Neuronal stem cell (in vitro differentiated cells): Measurements from ENCODE around the gene SEL1L2. TPM values are rescaled to one million over a fixed set of nuclear protein-coding genes. Genes with fewer than 3 reads are reported as not detected.

Source experiments
- DNase-seq: peaks from one replicate; pipeline ENCODE4 v3.0.0-alpha.2; 2013; ENCODE audit warnings: low spot score
- H2AFZ ChIP-seq: one replicate; pipeline ENCODE4 v1.6.1; 2013; ENCODE audit warnings: mild to moderate bottlenecking, low read length, inconsistent platforms
- H2AK5ac ChIP-seq: 2 replicates; pipeline ENCODE4 v1.6.1; 2013; ENCODE audit warnings: low read depth, mild to moderate bottlenecking, inconsistent platforms, low read length, moderate library complexity, mixed read lengths
- H2BK120ac ChIP-seq: 2 replicates; pipeline ENCODE4 v1.6.1; 2013; ENCODE audit warnings: low read depth, mild to moderate bottlenecking, inconsistent platforms, low read length, moderate library complexity, mixed read lengths
- H2BK12ac ChIP-seq: one replicate; pipeline ENCODE4 v1.6.1; 2013; ENCODE audit warnings: low read length, inconsistent platforms
- H2BK15ac ChIP-seq: 2 replicates; pipeline ENCODE4 v1.6.1; 2013; ENCODE audit warnings: mild to moderate bottlenecking, low read length, inconsistent platforms, mixed read lengths
- H2BK5ac ChIP-seq: one replicate; pipeline ENCODE4 v1.6.1; 2013; ENCODE audit warnings: inconsistent platforms, mild to moderate bottlenecking, low read length, moderate library complexity
- H3K14ac ChIP-seq: one replicate; pipeline ENCODE4 v1.6.1; 2013; ENCODE audit warnings: low read length, inconsistent platforms
- H3K18ac ChIP-seq: 2 replicates; pipeline ENCODE4 v1.6.1; 2013; ENCODE audit warnings: low read length, inconsistent platforms
- H3K23ac ChIP-seq: 2 replicates; pipeline ENCODE4 v1.6.1; 2013; ENCODE audit warnings: low read depth, mild to moderate bottlenecking, mixed read lengths, low read length, inconsistent platforms; ENCODE audit not compliant: poor library complexity
- H3K27ac ChIP-seq: replicated peaks from 3 replicates; pipeline ENCODE4 v1.5.1; 2013; ENCODE audit warnings: low read length, inconsistent platforms
- H3K27me3 ChIP-seq, 3 experiments: 2 replicates each; pipeline ENCODE4 v1.6.1; 2013; ENCODE audit warnings: low read length in 3 of 3, mild to moderate bottlenecking in 2 of 3, inconsistent platforms in 1 of 3, low read depth in 1 of 3, mixed read lengths in 1 of 3, moderate library complexity in 1 of 3; ENCODE audit not compliant: control insufficient read depth in 3 of 3, insufficient read depth in 3 of 3
- H3K36me3 ChIP-seq, 2 donors: replicated peaks in 1 of 2; 2 replicates each; pipeline ENCODE4 v1.6.1; 2013; ENCODE audit warnings: low read length in 2 of 2; ENCODE audit not compliant: control insufficient read depth in 2 of 2, insufficient read depth in 2 of 2
- H3K4ac ChIP-seq: 2 replicates; pipeline ENCODE4 v1.6.1; 2013; ENCODE audit warnings: inconsistent platforms, mild to moderate bottlenecking, low read length, moderate library complexity
- H3K4me1 ChIP-seq, 2 donors: 1 replicate in 1 of 2; 2 replicates in 1 of 2; pipeline ENCODE4 v1.6.1; 2013; ENCODE audit warnings: low read length in 2 of 2, low read depth in 1 of 2; ENCODE audit not compliant: control insufficient read depth in 2 of 2, insufficient read depth in 1 of 2
- H3K4me2 ChIP-seq: one replicate; pipeline ENCODE4 v1.6.1; 2013; ENCODE audit warnings: mild to moderate bottlenecking, low read length, inconsistent platforms; ENCODE audit not compliant: insufficient read depth, poor library complexity, severe bottlenecking
- H3K4me3 ChIP-seq, 2 donors: 2 replicates each; pipeline ENCODE4 v1.5.1; 2013; ENCODE audit warnings: low read length in 2 of 2, mild to moderate bottlenecking in 2 of 2, inconsistent platforms in 1 of 2, moderate library complexity in 1 of 2
- H3K79me1 ChIP-seq: one replicate; pipeline ENCODE4 v1.6.1; 2013; ENCODE audit warnings: low read depth, mild to moderate bottlenecking, inconsistent platforms, low read length, moderate library complexity
- H3K9ac ChIP-seq: one replicate; pipeline ENCODE4 v1.6.1; 2013; ENCODE audit warnings: mild to moderate bottlenecking, low read depth, low read length, inconsistent platforms; ENCODE audit not compliant: poor library complexity
- H3K9me3 ChIP-seq, 2 donors: replicated peaks in 1 of 2; 2 replicates each; pipeline versions ENCODE3 to v1.6.1; 2013; ENCODE audit warnings: low read length in 2 of 2, mild to moderate bottlenecking in 2 of 2, inconsistent platforms in 1 of 2, low read depth in 1 of 2, mixed read lengths in 1 of 2, moderate library complexity in 1 of 2; ENCODE audit not compliant: control insufficient read depth in 2 of 2, insufficient read depth in 1 of 2
- H4K8ac ChIP-seq: one replicate; pipeline ENCODE4 v1.6.1; 2013; ENCODE audit warnings: low read depth, mild to moderate bottlenecking, inconsistent platforms, low read length, moderate library complexity
- H4K91ac ChIP-seq: one replicate; pipeline ENCODE4 v1.6.1; 2013; ENCODE audit warnings: low read length, low read depth, mild to moderate bottlenecking, inconsistent platforms; ENCODE audit not compliant: poor library complexity
- WGBS, 2 donors: extraction: QIAGEN DNeasy Blood & Tissue Kit; methylation state at CpG; one replicate each; pipeline ENCODE4 v1.1.7; 2013; ENCODE audit warnings: missing lambda C conversion rate in 2 of 2, mixed read lengths in 1 of 2; ENCODE audit not compliant: insufficient read length in 2 of 2, insufficient replicate concordance in 1 of 2; ENCODE audit errors: extremely low coverage in 2 of 2; 5-methylcytosine and 5-hydroxymethylcytosine counted together
- polyA plus RNA-seq, 2 experiments: library from polyadenylated mRNA; stranded (reverse); fragments of 200-250 nt; gene quantifications; one replicate each; pipeline ENCODE4 v1.2.3, GENCODE V29; 2013

Gene SEL1L2, protein sequence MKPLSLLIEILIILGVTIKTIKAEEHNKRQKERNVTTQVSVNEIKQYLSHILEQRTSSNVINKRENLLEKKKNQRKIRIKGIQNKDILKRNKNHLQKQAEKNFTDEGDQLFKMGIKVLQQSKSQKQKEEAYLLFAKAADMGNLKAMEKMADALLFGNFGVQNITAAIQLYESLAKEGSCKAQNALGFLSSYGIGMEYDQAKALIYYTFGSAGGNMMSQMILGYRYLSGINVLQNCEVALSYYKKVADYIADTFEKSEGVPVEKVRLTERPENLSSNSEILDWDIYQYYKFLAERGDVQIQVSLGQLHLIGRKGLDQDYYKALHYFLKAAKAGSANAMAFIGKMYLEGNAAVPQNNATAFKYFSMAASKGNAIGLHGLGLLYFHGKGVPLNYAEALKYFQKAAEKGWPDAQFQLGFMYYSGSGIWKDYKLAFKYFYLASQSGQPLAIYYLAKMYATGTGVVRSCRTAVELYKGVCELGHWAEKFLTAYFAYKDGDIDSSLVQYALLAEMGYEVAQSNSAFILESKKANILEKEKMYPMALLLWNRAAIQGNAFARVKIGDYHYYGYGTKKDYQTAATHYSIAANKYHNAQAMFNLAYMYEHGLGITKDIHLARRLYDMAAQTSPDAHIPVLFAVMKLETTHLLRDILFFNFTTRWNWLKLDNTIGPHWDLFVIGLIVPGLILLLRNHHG
- polyA plus RNA-seq (2013, experiment 1 of 2): 0.31 TPM
- polyA plus RNA-seq (2013, experiment 2 of 2): 0.25 TPM

DNA sequence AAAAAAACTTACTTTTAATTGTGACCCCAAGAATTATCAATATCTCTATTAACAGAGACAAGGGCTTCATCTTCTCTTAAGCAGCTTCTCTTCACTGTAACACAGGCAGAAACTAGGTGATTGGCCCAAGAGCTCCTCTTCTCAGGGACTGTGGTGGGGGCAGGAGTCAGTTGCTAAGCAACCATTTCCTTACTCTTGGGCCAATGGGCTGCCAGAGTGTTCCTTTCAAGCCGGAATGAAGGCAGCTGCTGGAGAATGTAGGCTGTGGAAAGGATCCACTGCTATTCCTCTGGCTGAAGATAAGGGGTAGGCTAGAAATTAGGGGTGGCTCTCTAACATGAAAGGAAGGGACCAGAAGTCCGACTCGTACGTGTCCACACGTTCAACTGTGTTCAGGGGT is at the start of gene SEL1L2:
Gene SEL1L2, minus strand, starts transcription at position 150 of the 400 bp plus-strand sequence. Its CDS starts 80 bp downstream, at position 70.
- peaks cover 2 to 8% of the 10 kb centered on the region in 2 donors for H3K9me3 ChIP-seq
- H3K36me3 ChIP-seq: no peaks in the 10 kb centered on the region
- peak within 1 kb of the TSS; percentile 45 for H2BK15ac ChIP-seq
- no peak within 1 kb of the TSS for H4K8ac ChIP-seq
- H2BK12ac ChIP-seq: no peak within 1 kb of the TSS
- H2AK5ac ChIP-seq: no peak within 1 kb of the TSS
- H3K9ac ChIP-seq: no peak within 1 kb of the TSS
- H3K27ac ChIP-seq: peak within 1 kb of the TSS; percentile 66
- H2AFZ ChIP-seq: peak within 1 kb of the TSS; percentile 80
- no peak within 1 kb of the TSS for H2BK120ac ChIP-seq
- H3K4me2 ChIP-seq: no peak within 1 kb of the TSS
- no peaks in the 10 kb centered on the region for H3K79me1 ChIP-seq
- no peak within 1 kb of the TSS for H3K18ac ChIP-seq
- no CpG with 5 or more reads among the region's 5 CpGs for WGBS, 2 donors
- no peak within 1 kb of the TSS for H3K4ac ChIP-seq
- DNase-seq: peak; percentile 66
- H3K23ac ChIP-seq: no peak within 1 kb of the TSS
- no peaks in the 10 kb centered on the region for H3K27me3 ChIP-seq
- H3K4me1 ChIP-seq: peaks cover 0 to 5% of the 10 kb centered on the region in 2 donors
- no peak within 1 kb of the TSS for H3K4me3 ChIP-seq
- no peak within 1 kb of the TSS for H3K14ac ChIP-seq
- H4K91ac ChIP-seq: no peak within 1 kb of the TSS
- no peak within 1 kb of the TSS for H2BK5ac ChIP-seq

DNA sequence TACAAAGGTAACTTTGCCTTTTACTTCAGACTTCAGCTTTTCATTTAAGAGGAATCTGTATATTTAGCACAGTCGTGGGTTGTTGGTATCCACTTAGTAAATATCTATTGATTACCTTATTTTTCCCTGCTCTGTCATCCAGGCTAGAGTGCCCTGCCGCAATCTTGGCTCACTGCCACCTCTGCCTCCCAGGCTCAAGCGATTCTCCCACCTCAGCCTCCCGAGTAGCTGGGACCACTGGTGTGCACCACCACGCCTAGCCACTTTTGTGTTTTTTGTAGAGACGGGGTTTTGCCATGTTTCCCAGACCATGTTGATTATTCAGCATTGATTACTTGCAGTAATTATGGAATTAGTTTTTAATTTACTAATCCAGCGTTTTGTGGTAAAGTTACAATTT is 46.2 kb upstream of the SEL1L2 start:
- H2BK12ac ChIP-seq: no peak overlapping the region
- no peak overlapping the region for H2BK15ac ChIP-seq
- H3K9me3 ChIP-seq: no peaks in the 10 kb centered on the region
- no peak overlapping the region for H3K4ac ChIP-seq
- no peaks in the 10 kb centered on the region for H3K27me3 ChIP-seq
- H3K18ac ChIP-seq: no peak overlapping the region
- H2BK5ac ChIP-seq: no peak overlapping the region
- no peak overlapping the region for H4K8ac ChIP-seq
- no peaks in the 10 kb centered on the region for H3K4me1 ChIP-seq
- H3K14ac ChIP-seq: no peak overlapping the region
- no peaks in the 10 kb centered on the region for H3K79me1 ChIP-seq
- no peaks in the 10 kb centered on the region for H3K36me3 ChIP-seq
- no peak overlapping the region for H2AFZ ChIP-seq
- no CpG with 5 or more reads among the region's 7 CpGs for WGBS, 2 donors
- no peak overlapping the region for H3K23ac ChIP-seq
- no peak overlapping the region for H3K27ac ChIP-seq
- H2BK120ac ChIP-seq: no peak overlapping the region
- H3K9ac ChIP-seq: no peak overlapping the region
- no peak overlapping the region for H3K4me3 ChIP-seq
- no peak for DNase-seq
- no peak overlapping the region for H3K4me2 ChIP-seq
- H4K91ac ChIP-seq: no peak overlapping the region
- H2AK5ac ChIP-seq: no peak overlapping the region

DNA sequence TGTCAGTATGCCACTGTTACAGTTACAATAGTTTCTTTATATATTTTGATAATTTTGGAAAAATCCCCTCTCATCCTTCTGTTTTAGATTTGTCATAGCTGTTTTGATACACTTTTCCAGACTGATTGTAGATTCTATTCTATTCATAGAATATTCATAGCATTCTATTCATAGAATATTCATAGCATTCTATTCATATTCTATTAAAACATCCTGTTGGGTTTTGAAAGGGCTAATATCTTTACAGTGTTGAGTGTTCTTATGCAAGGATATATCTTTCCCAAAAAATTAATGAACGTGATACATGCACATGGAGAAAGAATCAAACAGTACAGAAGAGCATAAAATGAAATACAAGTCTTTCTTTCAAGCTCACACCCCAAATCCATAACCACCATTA is 42.9 kb upstream of the SEL1L2 start:
- H3K9ac ChIP-seq: no peak overlapping the region
- no peak overlapping the region for H2BK5ac ChIP-seq
- H3K4ac ChIP-seq: no peak overlapping the region
- no peak for DNase-seq
- no peaks in the 10 kb centered on the region for H3K4me1 ChIP-seq
- no peak overlapping the region for H2AFZ ChIP-seq
- H3K4me3 ChIP-seq: no peak overlapping the region
- H3K18ac ChIP-seq: no peak overlapping the region
- no peak overlapping the region for H2BK15ac ChIP-seq
- no peak overlapping the region for H2AK5ac ChIP-seq
- H4K8ac ChIP-seq: no peak overlapping the region
- no peak overlapping the region for H2BK120ac ChIP-seq
- no peak overlapping the region for H3K27ac ChIP-seq
- H3K36me3 ChIP-seq: no peaks in the 10 kb centered on the region
- H3K23ac ChIP-seq: no peak overlapping the region
- no peaks in the 10 kb centered on the region for H3K79me1 ChIP-seq
- no peak overlapping the region for H2BK12ac ChIP-seq
- WGBS, 2 donors: no CpG with 5 or more reads among the region's 1 CpG
- H3K9me3 ChIP-seq: no peaks in the 10 kb centered on the region
- no peaks in the 10 kb centered on the region for H3K27me3 ChIP-seq
- H3K4me2 ChIP-seq: no peak overlapping the region
- H3K14ac ChIP-seq: no peak overlapping the region
- H4K91ac ChIP-seq: no peak overlapping the region

DNA sequence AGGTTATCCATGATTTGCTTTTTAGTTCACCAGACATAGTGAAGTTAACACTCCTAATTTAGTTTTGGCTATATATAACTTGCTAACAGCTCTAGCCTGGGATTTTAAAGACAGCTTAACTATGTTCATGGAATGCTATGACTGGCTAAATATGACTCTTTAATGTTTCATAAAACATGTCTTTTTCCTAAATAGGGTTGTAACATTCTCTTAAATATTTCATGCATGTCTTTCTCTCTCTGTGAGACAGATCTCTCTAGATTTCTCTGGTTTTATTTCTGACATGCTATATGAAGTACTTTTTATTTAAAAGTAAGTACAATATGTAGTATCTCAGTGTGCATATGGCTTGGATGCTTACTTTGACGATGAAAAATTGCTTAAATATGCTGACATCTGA is 40.6 kb upstream of the SEL1L2 start:
- H3K36me3 ChIP-seq: no peaks in the 10 kb centered on the region
- H3K4me2 ChIP-seq: no peak overlapping the region
- H3K23ac ChIP-seq: no peak overlapping the region
- H2BK15ac ChIP-seq: no peak overlapping the region
- no CpG with 5 or more reads among the region's 1 CpG for WGBS, 2 donors
- DNase-seq: no peak
- no peak overlapping the region for H4K91ac ChIP-seq
- H3K18ac ChIP-seq: no peak overlapping the region
- no peak overlapping the region for H3K4me3 ChIP-seq
- no peak overlapping the region for H2BK120ac ChIP-seq
- H3K9me3 ChIP-seq: no peaks in the 10 kb centered on the region
- no peak overlapping the region for H2BK12ac ChIP-seq
- no peak overlapping the region for H2BK5ac ChIP-seq
- no peak overlapping the region for H3K14ac ChIP-seq
- no peaks in the 10 kb centered on the region for H3K4me1 ChIP-seq
- H3K27ac ChIP-seq: no peak overlapping the region
- no peak overlapping the region for H3K4ac ChIP-seq
- no peak overlapping the region for H2AK5ac ChIP-seq
- H3K9ac ChIP-seq: no peak overlapping the region
- no peak overlapping the region for H2AFZ ChIP-seq
- no peaks in the 10 kb centered on the region for H3K79me1 ChIP-seq
- H4K8ac ChIP-seq: no peak overlapping the region
- no peaks in the 10 kb centered on the region for H3K27me3 ChIP-seq
